Neural crest cell (in vitro differentiated cells): ENCODE results near the gene TP73. TPM values are rescaled to one million over a fixed set of nuclear protein-coding genes. Genes with fewer than 3 reads are reported as not detected.

Source experiments
- DNase-seq: peaks from one replicate; pipeline ENCODE4 v3.0.0; 2021; ENCODE audit warnings: low read depth, mixed read lengths, low spot score
- H3K27ac Mint-ChIP-seq: one replicate; pipeline ENCODE4 v1.8.0; 2021; ENCODE audit warnings: mild to moderate bottlenecking, mixed read lengths; ENCODE audit not compliant: unreplicated experiment
- H3K27me3 Mint-ChIP-seq: 2 replicates; pipeline ENCODE4 v1.8.0; 2021; ENCODE audit warnings: low read depth, mild to moderate bottlenecking, mixed read lengths
- H3K36me3 Mint-ChIP-seq: 2 replicates; pipeline ENCODE4 v1.8.0; 2021; ENCODE audit warnings: low read depth, mild to moderate bottlenecking, mixed read lengths
- H3K4me1 Mint-ChIP-seq: 2 replicates; pipeline ENCODE4 v1.8.0; 2021; ENCODE audit warnings: mixed read lengths
- H3K4me3 Mint-ChIP-seq: one replicate; pipeline ENCODE4 v1.8.0; 2021; ENCODE audit warnings: mild to moderate bottlenecking, mixed read lengths
- H3K9me3 Mint-ChIP-seq: 2 replicates; pipeline ENCODE4 v1.8.0; 2021; ENCODE audit warnings: mixed read lengths
- total RNA-seq: library from RNA; stranded (reverse); gene quantifications from 2 replicates; pipeline ENCODE4 v1.2.1, GENCODE V29; 2021
- TF ChIP-seq, protein P1 (sequence below): fragments of 200-600 bp; sonication (generic); conservative IDR thresholded peaks from 2 replicates; pipeline ENCODE4 v1.5.0; 2021; ENCODE audit warnings: antibody characterized with exemption, mild to moderate bottlenecking

Gene TP73
- total RNA-seq, 1 donor from 2014 or later = 1.5 TPM

DNA sequence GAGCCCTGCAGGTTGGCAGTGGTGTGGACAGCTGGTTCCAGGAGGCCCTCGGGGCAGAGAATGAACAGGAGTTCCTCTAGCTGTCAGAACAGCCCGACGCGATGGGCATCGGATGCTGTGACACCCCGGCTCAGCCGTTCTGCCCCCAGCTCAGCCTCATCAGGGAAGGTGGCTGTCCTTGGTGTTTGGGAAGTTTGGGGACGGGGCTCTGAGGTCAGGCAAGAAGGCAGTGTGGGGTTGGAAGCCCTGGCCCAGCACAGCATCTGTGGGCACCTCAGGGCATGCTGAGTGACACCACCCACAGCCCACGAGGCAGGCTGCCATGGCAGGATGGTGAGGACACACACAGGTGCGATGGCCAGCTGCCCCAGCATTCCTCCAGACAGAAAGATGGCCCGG is 59.1 kb downstream of the TP73 start:
- TF ChIP-seq, protein P1, sequence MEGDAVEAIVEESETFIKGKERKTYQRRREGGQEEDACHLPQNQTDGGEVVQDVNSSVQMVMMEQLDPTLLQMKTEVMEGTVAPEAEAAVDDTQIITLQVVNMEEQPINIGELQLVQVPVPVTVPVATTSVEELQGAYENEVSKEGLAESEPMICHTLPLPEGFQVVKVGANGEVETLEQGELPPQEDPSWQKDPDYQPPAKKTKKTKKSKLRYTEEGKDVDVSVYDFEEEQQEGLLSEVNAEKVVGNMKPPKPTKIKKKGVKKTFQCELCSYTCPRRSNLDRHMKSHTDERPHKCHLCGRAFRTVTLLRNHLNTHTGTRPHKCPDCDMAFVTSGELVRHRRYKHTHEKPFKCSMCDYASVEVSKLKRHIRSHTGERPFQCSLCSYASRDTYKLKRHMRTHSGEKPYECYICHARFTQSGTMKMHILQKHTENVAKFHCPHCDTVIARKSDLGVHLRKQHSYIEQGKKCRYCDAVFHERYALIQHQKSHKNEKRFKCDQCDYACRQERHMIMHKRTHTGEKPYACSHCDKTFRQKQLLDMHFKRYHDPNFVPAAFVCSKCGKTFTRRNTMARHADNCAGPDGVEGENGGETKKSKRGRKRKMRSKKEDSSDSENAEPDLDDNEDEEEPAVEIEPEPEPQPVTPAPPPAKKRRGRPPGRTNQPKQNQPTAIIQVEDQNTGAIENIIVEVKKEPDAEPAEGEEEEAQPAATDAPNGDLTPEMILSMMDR = no peak
- Mint-ChIP-seq H3K4me3 (no peak overlapping the region), H3K9me3 (no peaks in the 10 kb centered on the region), H3K36me3 (no peaks in the 10 kb centered on the region), H3K4me1 (no peaks in the 10 kb centered on the region), H3K27me3 (peaks cover 34% of the 10 kb centered on the region), H3K27ac (no peak overlapping the region)
- no peak for DNase-seq

DNA sequence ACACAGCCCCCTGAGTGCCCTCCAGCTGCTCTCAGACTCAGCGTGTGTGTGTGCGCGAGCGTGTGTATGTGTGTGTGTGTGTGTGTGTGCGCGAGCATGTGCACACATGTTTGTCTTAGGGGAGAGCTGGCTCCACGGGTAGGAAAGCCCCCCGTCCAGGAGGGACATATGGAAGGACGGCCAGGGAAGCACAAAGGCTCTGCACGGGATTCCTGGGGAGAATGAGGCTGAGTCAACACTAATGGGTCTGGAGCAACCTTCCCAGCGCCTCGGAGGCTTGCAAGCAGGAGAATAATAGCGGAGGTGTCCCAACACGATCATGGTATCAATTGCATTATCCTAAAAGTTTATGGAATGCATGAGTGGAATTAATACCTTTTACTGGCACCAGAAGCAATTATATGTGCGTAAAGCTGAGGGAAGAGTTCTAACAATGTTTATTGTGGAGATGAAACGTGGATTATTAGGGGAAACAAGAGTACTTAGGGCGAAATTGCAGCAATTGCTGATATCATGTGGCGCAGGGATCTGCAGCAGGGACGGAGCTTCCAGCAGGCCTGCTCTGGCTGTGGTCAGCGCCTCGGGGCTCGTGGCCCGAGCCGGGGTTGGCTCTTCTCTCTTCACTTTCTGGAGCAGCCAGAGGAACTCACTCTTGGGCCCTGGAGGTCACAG is 59.6 kb downstream of the TP73 start:
- DNase-seq = no peak
- no peak overlapping the region for H3K27ac Mint-ChIP-seq
- peaks cover 34% of the 10 kb centered on the region for H3K27me3 Mint-ChIP-seq
- TF ChIP-seq, protein P1 = no peak
- H3K4me1 Mint-ChIP-seq = no peaks in the 10 kb centered on the region
- H3K9me3 Mint-ChIP-seq = no peaks in the 10 kb centered on the region
- no peak overlapping the region for H3K4me3 Mint-ChIP-seq
- H3K36me3 Mint-ChIP-seq = no peaks in the 10 kb centered on the region

DNA sequence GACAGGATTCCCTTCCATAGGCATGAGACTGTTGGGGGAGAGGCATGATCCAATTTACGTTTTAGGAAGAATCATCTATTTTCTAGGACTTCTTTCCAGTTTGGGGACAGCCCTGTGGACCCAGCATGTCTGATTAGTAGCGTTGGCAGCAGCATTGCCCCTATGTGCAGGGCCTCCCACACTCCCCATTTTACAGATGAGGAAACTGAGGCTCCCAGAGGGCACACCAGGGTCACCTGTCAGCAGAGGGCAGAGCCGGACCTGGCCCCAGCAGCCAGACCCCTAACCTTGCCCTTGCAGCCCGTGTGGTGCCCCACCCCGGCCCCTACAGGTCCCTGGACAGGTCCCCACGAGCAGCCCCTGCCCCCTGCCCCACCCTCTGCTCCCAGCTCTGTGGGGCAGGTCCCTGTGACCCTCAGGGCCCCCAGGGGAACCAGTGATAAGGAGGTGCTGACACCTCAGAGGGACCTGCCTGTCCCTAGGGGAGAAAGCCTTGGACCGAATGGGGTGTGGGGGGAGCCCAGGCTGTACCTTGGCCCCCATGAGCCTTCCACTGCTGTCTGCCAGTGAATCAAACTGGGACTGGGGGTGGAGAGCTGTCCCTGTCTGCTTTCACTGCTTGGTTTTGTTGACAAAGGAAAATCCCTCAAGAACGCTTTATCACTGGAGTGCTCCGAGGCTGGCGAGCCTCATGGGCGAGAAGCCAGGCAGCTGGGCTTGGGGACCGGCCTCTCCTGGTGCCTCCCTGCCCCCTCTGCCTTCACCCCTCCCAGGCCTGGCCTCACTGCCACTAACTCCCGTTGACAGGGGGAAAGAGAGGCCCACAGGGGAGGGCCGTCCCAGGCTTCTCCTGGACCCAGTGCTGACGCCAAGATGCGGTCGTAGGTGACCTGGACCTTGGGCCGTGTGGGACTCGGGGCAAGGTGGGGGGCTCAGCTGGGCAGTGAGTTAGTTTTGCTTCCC is 60.5 kb downstream of the TP73 start:
- peaks cover 27% of the 10 kb centered on the region for H3K27me3 Mint-ChIP-seq
- TF ChIP-seq, protein P1 = no peak
- no peaks in the 10 kb centered on the region for H3K4me1 Mint-ChIP-seq
- H3K4me3 Mint-ChIP-seq = no peak overlapping the region
- DNase-seq = no peak
- no peak overlapping the region for H3K27ac Mint-ChIP-seq
- no peaks in the 10 kb centered on the region for H3K36me3 Mint-ChIP-seq
- no peaks in the 10 kb centered on the region for H3K9me3 Mint-ChIP-seq

DNA sequence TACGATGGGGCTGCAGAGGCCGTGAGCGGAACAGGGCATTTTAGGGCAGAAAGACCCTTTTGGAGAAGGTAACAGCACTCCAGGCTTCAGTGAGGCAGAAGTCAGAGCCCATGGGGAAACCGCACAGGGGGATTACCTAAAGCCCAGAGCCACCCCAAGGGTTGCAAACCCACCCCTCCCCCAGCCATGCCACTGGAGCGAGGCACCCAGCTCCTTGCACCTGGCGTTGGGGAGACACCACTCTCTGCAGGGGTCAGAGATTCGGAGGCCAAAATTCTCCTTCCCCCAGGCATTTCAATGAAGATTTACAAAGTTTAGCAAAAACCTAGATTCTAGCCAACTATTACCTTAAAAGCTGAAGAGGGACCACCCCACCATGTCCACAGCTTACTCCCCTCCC is 61.5 kb downstream of the TP73 start:
- no peak overlapping the region for H3K4me3 Mint-ChIP-seq
- H3K27ac Mint-ChIP-seq = no peak overlapping the region
- no peaks in the 10 kb centered on the region for H3K36me3 Mint-ChIP-seq
- no peaks in the 10 kb centered on the region for H3K9me3 Mint-ChIP-seq
- no peaks in the 10 kb centered on the region for H3K4me1 Mint-ChIP-seq
- DNase-seq = no peak
- TF ChIP-seq, protein P1 = no peak
- H3K27me3 Mint-ChIP-seq = peaks cover 21% of the 10 kb centered on the region

DNA sequence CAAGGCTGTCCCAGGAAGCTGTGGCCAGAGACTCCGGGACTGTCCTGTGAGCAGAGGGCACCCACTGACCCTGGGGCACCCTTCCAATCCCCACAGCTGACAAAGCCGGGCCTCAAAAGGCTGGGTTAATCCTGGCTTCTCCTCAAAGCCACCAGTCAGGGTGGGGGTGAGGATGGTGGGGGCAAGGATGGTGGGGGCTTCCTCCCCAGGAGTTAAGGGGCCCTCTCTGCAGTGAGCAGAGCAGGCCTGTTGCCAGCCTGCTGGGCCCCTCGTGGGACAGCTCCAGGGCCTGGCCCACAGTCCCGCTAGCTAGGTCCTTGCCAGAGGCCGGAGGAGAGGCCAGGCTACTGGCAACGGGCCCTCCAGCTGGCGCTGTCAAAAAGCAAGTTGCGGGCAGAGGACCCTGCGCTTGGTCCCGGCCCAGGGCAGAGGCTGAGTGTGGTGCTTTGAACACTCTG is 62.0 kb downstream of the TP73 start:
- TF ChIP-seq, protein P1 = no peak
- Mint-ChIP-seq H3K9me3 (no peaks in the 10 kb centered on the region), H3K4me1 (no peaks in the 10 kb centered on the region), H3K36me3 (no peaks in the 10 kb centered on the region), H3K4me3 (no peak overlapping the region), H3K27me3 (peaks cover 17% of the 10 kb centered on the region), H3K27ac (no peak overlapping the region)
- DNase-seq = no peak
